KG1 (cell line): ENCODE data around the gene FUT7.
"Not testable (repeated sequence)": the region's sequence is repeated elsewhere in the genome, so short reads cannot be mapped to it uniquely, and the experiment has no call there.

ENCODE experiments used
- DNase-seq: peaks from one replicate; lab custom pipeline; 2025; lab: John Stamatoyannopoulos, UW

FUT7 gene

GRCh38 chr9:137017791-137018497 is 13.9 kb downstream of the FUT7 start:
- DNase-seq: no peak

- DNase-seq: no peak
Measured at GRCh38 chr9:137017071-137017470, 14.8 kb downstream of the FUT7 start.

DNA sequence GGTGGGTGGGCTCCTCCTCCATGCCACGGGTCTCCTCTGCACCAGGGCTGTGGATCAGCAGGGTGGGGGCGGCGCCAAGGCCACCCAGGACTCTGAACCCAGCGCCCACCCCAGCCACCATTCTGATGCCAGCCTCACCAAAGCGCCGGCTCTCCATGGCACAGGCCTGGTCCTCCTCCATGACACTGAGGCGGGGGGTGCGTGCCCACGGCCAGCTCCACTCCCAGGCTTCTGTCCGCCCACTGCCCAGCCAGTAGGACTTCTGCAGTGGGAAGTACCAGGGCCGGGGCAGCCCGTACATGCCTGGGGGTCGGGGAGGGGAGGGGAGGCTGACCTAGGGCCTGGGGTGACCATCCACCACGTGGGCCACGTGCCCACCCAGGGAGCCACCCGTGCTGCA is 15.5 kb downstream of the FUT7 start:
- no peak for DNase-seq

DNA sequence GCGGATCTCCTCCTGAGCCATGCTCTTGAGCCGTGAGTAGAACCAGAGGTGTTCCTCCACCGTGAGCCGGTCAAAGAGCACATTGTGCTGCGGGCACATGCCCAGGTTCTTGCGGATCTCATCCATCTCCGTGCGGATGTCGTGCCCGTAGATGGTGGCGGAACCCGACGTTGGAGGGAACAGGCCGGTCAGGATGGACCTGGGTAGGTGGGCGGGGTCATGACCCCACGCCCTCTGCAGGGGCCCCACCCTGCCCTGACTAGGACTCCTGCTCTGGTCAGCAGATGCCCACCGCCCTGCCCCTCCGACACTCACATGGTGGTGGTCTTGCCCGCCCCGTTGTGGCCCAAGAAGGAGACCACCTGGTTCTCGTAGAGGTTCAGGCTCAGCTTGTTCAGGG is 15.9 kb downstream of the FUT7 start:
- no peak for DNase-seq

GRCh38 chr9:137015540-137015930 is 16.4 kb downstream of the FUT7 start:
- no peak for DNase-seq

GRCh38 chr9:137014776-137015539 is 16.9 kb downstream of the FUT7 start:
- DNase-seq: no peak

DNA sequence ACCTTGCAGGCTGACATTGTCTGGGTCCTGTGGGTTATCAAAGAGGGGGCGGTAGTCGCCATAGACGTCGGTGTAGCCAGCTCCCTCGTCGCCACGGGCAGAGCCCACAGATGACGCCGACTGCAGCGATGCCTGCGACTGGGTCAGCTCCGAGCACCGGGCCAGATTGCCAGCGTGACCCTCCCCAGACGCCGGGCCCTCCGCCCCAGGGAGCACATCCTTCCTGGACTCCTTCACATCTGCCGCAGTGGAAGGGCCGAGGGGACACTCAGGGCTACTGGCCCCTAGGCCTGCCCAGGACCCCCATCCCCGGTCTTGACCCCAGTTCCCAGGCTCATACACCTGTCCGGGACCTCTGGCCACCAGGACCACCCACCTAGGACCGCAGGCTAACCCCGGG is 17.7 kb downstream of the FUT7 start:
- DNase-seq: no peak

- no peak for DNase-seq
Measured at GRCh38 chr9:137013571-137013940, 18.3 kb downstream of the FUT7 start.

GRCh38 chr9:137012694-137013570 is 19.0 kb downstream of the FUT7 start:
- DNase-seq: no peak

DNA sequence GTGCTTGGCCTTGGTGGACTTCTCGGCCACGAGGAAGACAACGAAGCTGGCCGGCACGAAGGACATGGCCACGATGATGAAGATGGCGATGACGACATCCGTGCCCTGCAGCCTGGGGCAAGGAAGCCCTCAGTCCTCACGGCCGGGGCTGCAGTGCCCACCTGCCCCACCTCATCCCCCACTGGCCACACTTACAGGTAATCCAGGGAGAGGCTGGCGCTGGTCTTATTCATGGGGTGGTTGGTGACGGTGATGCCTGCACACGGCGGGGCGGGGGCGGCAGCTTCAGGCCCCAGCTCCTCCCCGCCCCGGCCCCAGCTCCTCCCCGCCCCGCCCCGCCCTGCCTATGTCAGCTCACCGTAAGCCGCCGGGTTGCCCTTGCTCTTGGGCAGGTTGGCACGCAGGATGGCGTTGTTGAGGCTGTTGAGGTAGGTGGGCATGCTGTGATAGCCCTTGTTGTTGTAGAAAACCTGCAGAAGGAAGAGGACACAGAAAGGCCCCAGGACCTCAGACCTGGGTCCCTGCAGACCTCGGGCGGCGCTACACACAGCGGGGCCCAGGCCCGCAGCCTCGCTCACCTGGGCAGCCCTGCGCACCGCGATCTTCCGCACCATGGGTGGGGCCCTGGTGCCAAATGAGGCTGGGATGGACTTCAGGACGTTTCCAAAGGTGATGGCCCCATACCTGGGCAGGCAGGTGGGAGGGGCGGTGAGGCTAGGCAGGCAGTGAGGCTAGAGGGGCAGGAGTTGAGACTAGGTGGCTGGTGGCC is 19.8 kb downstream of the FUT7 start:
- DNase-seq: no peak

DNA sequence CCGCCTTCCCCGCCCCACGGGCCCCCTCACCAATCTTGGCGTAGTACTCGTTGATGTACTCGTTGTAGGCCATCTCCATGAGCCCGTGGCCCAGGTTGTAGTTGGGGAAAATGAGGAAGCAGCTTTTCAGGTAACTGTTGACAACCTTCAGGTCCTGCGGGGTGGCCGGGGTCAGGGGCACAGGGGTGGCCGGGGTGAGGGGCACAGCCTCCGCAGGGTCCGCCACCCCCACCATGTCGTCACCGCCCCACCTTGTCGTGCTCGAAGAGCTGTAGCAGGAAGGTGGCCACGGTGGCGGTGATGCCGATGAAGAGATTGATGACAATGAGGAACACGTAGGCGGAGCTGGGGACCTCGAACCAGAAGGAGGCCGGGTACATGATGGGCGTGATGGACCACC is 20.7 kb downstream of the FUT7 start:
- DNase-seq: no peak

DNA sequence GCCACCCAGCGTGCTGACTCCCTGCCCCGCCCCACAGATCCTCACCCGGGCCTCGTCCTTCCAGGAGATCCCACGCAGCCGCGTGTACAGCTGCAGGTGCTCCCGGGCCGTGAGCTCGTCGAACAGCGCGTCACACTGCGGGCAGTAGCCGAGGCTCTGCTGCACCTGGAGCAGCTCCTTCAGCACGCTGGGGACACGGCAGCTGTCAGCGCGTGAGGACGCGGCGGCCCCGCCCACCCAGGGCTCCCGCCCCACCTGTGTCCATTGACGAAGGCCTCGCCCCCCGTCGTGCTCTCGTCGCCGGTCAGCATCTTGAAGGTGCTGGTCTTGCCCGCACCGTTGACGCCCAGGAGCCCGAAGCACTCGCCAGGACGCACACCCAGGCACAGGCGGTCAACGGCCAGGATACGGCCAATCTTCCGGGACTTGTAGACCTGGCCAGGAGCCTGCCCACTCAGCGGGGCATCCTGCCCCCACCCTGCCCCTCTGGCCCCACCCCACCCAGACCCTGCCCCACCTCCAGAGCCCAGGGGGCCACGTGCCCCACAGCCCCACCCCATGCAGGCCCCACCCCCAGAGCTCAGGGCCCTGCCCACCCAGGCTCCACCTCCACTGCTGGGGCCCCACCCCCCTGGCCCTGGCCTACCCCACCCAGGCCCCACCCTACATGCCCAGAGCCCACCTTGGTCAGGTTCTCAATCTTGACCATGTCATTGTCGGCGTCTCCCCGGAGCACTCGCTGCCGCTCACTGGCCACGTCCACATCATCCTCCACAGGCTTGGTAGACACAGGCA is 21.8 kb downstream of the FUT7 start:
- DNase-seq: no peak

GRCh38 chr9:137009217-137009616 is 22.7 kb downstream of the FUT7 start:
- DNase-seq: no peak

DNA sequence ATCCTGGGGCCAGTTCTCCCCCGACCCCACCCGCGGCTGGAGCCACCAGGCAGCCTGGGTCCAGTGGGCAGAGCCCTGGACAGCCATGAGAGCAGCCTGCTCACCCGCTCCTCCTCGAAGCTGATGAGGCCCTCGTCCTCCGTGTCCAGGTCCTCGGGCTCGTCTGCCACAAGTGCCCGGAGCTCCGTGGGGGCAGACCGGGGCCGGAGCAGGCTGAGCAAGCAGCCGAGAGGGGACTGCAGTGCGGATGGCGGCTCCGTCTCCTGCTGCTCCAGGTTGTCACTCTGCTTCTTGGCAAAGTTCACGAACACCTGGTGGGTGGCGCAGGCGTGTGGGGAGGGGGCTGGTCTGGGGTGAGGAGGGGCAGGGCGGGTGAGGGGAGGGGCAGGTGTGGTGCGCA is 23.6 kb downstream of the FUT7 start:
- no peak for DNase-seq

DNA sequence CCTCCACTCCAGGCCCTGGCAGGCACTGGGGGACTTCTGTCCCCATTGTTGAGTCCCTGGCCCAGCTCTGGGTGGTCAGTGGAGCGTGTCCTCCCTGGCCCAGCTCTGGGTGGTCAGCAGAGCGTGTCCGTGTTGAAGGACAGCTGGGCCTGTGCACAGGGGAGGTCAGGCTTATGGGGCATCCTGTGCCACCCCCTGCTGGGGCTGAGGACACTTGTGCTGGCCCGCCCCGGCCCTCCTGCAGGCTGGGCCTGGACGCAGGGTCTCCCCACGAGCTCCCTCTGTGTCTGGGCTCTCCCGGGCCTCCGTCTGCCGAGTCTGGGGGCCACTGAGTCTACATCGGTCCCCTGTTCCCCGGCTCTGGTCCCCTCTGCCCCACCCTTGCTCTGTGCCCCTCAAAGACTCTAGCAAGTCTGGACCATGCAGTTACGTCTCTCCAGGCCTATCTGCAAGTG is 24.0 kb downstream of the FUT7 start:
- no peak for DNase-seq

- no peak for DNase-seq
Measured at GRCh38 chr9:137007108-137007815, 24.6 kb downstream of the FUT7 start.

DNA sequence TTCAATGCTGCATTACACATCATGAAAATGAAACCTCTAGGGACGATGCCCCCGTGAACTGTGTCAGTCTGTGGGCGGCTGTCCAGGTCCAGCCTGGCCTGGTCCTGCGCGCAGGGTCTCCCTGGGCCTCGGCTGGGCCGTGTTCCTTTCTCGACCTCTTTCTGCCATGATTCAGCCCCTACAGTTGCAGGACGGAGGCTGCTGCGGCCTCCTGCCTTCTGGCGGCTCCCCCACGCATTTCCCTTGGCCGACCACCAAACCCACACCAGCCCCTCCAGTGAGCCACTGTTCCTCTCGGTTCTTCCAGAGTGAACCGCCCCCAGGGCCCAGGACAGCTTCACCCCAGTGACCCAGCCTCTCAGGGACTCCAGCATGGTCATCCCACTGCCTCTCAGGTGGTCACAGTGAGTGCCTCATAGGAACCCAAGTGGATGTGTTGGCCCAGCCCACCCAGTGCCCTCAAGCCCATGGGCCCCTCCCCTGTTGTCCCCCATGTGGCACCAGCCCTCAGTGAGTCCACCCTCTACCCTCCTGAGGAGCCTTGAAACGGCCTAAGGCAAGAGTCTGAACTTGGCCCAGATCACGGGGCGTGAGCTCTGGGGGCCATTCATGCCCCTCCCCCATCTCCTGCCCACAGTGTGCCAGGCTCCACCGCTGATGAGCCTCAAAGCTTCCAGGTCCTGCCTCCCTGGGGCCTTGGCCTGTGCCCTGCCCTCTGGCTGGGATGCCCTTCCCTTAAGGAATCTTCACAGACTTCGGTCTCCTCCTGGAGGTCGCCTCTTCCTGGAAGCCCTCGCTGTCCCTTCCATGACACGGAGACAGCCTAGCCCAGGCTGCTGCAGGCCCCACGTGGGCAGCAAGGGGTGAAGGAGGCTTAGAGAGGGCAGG is 25.5 kb downstream of the FUT7 start:
- DNase-seq: no peak

DNA sequence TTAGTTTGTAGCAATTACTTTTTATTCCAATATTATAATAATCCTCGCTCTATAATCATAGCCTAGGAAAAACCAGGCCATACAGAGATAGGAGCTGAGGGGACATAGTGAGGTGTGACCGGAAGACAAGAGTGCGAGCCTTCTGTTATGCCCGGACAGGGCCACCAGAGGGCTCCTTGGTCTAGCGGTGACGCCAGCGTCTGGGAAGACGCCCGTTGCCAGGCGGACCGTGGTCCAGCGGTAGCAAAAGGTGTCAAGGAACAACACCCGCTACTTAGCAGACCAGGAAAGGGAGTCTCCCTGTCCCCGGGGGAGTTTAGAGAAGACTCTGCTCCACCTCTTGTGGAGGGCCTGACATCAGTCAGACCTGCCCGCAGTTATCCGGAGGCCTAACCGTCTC is 27.6 kb downstream of the FUT7 start:
- not testable (repeated sequence) for DNase-seq

DNA sequence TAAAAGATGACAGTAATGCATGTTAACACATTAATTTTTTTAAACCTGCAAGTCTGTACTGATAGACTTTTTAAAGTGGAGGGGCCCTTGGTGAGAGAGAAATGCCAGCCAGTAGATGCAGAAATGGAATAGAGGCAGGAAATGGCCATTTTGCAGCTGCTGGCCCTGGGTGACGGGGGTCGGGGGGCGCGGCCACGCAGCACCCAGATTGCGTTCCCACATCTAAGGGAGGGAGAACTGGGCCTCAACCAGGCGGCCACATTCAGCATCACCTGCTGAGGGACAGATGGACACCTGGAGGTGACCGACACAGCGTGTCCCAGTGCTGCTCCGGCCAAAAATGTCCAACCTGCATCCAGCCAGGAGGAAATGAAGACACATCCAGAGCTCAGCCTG is 29.2 kb downstream of the FUT7 start:
- DNase-seq: no peak
